ENCODE measurements around the gene CYTH4.

- TF ChIP-seq POLR2AphosphoS5 (IDR thresholded peaks at IDR 0.05) (no peak), CTCF (IDR thresholded peaks at IDR 0.05) (no peak), POLR2A (IDR thresholded peaks at IDR 0.05) (no peak), EP300 (IDR thresholded peaks at IDR 0.05) (no peak)
Measured at GRCh38 chr22:37298748-37299495, 16.6 kb downstream of the CYTH4 start.

Data from gastroesophageal sphincter (tissue), 3 donors.